NCI-H1417 (cell line): ENCODE measurements around the gene TAX1BP1.
A peak's percentile ranks its signal among the peaks of the same experiment; 100 is the strongest.

Experiments
- DNase-seq, 3 experiments: peaks; one replicate each; lab custom pipeline; 2025; lab: John Stamatoyannopoulos, UW

The TAX1BP1 gene

DNA sequence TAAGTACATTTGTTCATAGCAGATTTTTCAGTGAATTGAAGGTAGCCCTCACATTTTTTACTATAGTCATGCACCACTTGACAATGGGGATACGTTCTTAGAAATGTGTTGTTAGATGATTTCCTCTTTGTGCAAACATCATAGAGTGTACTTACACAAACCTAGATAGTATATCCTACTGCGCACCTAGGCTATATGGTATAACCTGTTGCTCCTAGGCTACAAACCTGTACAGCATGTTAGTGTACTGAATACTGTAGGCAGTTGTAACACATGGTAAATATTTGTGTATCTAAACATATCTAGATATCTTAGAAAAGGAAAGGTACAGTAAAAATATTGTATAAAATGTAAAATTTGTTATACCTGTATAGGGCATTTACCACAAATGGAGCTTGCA lies 41.2 kb downstream of the TAX1BP1 start:
- no peak for DNase-seq

- no peak for DNase-seq
These were observed 42.9 kb downstream of the TAX1BP1 start for GRCh38 chr7:27782849-27783248.

DNA sequence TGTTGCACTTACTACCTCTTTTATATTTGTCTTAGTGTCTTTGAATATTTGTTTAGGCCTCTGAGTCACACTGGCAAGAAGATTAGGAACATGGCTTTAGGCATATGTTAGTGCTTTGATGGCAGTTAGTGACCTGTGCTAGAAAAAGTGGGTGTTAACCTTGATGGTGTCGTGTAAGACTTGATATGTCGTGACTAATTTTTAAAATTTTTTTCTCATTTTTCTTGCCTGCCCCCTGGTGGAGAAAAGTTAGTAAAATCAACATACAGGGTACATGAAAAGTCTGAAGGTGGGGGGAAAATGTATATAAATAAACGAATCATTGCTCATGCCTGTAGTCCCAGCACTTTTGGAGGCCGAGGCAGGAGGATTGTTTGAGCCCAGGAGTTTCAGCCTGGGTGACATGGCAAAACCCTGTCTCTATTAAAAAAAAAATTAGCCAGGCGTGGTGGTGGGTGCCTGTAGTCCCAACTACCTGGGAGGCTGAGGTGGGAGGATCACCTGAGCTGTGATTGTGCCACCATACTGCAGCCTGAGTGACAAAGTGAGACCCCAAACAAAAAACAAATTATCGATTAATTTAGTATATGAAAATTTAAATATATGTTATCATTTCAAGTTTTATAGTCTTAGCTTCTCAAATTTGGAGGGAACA lies 44.6 kb downstream of the TAX1BP1 start:
- DNase-seq, result peak; percentile 26 to 68 (median 52)

GRCh38 chr7:27788437-27788836 lies 48.5 kb downstream of the TAX1BP1 start:
- DNase-seq, result no peak

DNA sequence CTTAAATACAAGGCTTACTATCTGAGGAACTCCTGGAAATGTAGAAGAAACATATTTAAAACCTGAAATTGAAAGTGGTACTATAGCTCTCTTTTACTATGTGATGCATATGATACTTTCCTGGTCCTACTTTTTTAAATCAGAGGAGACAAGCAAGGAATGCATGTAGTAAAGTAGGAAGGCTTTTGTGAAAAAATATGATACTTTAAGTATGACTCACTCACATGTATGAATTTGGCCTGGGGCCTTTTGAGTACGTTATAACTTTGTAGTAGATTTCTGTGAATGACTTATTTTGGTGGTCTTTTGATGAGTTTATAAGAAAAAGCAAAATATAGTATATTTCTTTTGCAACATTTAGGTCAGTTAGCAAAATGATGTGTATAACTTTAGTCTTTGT lies 53.8 kb downstream of the TAX1BP1 start:
- no peak for DNase-seq

GRCh38 chr7:27795977-27796376 lies 56.0 kb downstream of the TAX1BP1 start:
- DNase-seq, result no peak

DNA sequence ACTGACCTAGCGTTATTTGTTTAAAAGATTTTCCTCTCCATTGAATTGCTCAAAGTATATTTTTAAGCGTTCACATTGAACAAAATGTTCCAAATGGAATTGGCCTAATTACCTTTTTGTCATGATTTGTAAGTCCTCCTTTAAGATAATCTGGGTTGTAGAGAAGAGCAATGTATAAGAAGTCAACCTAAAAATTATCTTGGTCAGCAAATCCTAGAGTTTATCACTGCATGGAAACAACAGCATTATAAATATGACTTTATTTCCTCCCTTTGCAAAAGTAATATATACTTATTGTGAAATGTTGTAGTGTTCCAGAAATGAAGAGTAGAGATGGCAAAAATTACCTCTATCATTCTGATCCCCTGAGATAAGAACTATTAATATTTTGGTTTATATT lies 59.2 kb downstream of the TAX1BP1 start:
- DNase-seq, result no peak

- DNase-seq, result no peak
These were observed 63.0 kb downstream of the TAX1BP1 start for GRCh38 chr7:27802999-27803398.

DNA sequence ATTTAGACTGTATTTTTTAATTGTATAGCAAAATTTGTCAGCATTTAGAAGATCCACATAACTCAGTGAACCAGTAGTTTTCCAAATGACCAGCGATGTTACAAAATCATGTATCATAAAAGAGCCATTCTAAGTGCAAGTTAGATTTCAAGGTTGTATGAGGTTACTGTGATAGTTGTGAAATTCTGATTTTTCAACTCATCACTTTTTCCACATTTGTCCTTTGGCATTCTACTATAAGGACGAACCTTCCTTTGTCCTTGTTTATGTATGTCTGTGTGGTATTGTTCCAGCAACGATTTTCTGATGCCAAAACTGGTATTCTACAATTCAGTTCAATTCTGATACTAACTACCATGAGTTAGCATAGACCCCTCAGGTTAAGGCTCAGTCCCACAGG lies 64.2 kb downstream of the TAX1BP1 start:
- no peak for DNase-seq

- DNase-seq, result peak in 1 of 3 experiments; percentile 70
These were observed 68.7 kb downstream of the TAX1BP1 start for GRCh38 chr7:27808626-27809025.

DNA sequence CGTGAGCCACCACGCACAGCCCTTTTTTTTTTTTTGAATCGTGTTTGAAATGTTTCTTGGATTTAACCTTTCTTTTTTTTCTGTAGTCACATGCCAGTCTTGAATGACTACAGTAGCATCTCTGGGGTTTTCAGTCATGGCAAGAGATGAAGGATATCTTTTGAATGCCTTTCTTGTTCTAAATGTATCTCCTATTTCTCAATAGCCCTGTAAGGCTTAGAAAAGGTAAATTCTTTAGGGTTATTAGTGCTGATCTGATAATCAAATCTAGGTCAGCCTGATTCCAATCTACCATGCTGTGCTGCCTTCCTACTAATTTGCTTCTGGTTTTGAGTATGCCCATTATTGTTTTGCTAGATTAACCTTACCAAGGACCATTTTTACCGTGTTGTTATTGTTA lies 70.2 kb downstream of the TAX1BP1 start:
- no peak for DNase-seq

GRCh38 chr7:27812706-27813105 lies 72.7 kb downstream of the TAX1BP1 start:
- no peak for DNase-seq

GRCh38 chr7:27822245-27822644 lies 82.3 kb downstream of the TAX1BP1 start:
- no peak for DNase-seq

GRCh38 chr7:27825891-27826290 lies 85.9 kb downstream of the TAX1BP1 start:
- no peak for DNase-seq

DNA sequence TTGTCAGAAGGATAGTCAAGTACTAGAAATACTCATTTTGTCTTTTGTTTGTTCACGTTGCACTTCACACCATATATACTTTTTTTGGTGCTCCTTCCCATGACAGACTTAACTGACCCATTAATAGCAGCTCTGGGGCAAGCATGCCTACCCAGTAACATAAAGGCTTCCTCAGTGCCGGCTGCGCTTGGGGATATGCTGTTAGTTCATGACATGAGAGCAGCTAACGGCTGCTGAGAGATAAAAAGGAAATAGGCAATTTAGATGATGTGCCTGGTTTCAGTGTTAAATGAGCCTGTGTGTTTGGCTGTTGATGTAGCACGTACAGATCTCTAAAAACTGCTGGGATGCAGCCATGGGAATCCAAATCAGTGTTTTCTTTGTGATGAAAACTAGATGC lies 86.4 kb downstream of the TAX1BP1 start:
- no peak for DNase-seq

GRCh38 chr7:27834179-27834921 lies 94.4 kb downstream of the TAX1BP1 start:
- no peak for DNase-seq

DNA sequence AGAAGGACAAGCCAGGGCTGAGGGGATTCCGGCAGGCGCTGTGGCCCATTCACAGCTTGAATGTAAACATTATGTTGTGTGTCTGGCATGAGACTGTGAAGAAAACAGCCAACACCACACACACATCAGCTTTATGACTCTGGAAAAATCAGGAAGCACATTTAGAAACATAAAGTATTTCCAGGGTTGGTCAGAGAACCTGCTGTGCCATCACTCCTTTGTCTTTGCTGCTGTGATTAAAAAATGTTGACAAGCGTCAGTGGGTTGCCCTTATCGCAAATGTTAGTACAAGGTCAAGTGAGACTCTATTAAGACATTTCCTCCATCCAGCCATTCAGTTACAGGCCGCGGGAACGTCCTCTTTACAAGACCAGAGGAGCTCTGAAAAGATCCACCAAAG lies 95.4 kb downstream of the TAX1BP1 start:
- no peak for DNase-seq

DNA sequence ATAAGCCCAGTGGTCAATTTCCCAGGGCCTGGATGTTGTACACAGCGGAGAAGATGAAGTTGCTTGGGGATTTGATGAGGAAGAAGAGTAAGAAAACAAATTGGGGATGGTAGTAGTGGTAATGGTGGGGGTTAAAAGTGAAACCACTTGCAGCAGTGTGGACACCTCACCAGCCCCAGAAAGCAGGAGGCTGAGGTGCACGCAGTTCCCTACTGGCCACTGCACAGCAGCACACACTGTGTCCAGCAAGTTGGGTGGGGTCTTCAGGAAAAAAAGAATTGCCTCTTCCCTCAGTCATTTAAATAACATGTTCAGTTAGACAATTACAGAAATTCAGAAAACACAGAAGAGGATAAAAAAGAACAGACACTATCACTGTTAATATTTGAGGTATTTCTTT lies 96.6 kb downstream of the TAX1BP1 start:
- no peak for DNase-seq

DNA sequence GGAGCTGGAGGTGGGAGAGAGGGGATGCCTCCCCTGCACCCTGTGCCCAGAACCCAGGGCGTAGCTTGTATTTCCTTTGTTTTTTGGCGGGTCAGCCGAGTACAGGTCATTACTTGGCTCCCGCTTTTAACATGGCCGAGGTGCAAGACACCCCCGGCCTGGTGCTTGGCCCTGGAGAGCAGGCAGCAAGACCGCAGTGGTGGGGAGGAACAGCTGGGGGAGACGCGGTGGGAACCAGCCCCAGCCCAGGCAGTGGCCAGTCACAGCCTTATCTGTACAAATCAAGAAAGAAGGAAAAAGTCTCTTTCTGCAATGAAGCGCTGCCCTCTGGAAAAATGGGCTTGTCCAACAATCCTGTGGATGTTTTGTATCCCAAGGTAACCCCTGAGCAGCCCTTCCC lies 99.1 kb downstream of the TAX1BP1 start:
- no peak for DNase-seq

GRCh38 chr7:27840313-27840712 lies 100.4 kb downstream of the TAX1BP1 start:
- DNase-seq, result no peak

DNA sequence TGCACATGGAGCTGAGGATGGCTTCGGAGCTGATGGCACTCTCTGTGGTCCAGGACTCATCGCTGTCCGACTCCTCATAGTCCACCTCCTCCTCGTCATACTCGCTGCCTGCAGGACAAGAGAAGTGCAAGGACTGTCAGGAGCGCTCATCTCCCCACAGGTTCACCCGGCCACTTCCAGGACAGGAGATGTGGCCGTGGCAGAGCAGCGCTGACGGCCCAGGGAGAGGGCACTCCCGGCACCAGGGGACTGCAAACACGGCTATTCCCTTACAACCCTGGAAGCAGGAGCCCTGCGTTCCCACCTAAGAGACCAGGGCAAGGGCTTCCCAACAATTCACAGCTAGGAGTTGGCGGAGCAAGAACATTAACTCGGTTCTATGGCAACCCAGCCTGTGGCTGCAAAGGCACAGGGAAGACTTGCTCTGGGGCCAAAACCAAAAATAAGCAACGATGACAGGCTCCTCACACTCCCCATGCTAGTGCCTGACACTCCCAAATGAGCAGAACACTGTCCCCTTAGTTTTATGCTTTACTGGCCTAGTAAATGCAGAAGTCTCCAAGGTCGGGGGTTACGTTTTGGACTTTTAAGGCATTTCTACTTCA lies 100.9 kb downstream of the TAX1BP1 start:
- no peak for DNase-seq

GRCh38 chr7:27842094-27842692 lies 102.2 kb downstream of the TAX1BP1 start:
- no peak for DNase-seq

GRCh38 chr7:27842851-27843250 lies 102.9 kb downstream of the TAX1BP1 start:
- DNase-seq, result no peak
